NCI-H510A treated with DMSO at 0.1 percent for 48 hours (cell line): ENCODE results near the gene GNS.

Experiments
- DNase-seq: peaks from one replicate; lab custom pipeline; 2025; lab: John Stamatoyannopoulos, UW

Gene GNS

DNA sequence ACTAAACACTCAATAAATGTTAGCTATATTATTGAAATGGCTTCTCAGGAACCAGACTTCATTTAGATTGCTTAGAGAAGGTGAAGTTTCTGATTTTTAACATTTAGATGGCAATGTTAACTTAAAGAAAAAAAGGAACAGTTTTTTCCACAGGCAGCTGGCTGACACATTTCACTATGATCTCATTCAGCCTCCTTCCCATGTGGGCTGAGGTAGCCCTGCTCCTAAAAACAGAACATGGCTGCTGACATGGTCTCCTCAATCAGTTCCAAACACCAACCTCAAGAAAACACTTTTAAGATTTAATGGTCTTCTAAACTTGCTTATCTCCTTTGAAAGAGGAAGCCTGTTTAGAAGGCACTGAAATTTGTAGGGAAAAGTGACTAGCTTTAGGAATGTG, 23.8 kb downstream of the GNS start:
- DNase-seq = no peak

DNA sequence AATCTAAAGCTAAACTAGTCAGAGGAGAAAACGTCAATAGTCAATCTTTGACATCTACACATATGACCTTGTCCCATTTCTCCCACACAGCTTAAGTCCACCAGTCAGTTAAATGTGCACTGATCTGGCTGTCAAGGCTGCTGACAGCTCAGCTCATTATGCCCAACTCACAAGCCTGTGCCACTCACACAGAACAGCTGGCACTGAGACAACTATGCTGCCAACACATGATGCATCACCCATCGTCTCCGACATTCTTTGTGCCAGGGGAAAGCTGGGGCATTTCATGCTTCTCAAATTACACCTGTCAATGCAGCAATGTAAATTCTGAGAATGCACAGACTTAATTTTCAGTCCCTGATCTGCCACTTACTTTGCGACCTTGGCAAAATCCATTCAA, 25.3 kb downstream of the GNS start:
- DNase-seq = peak; percentile 21

DNA sequence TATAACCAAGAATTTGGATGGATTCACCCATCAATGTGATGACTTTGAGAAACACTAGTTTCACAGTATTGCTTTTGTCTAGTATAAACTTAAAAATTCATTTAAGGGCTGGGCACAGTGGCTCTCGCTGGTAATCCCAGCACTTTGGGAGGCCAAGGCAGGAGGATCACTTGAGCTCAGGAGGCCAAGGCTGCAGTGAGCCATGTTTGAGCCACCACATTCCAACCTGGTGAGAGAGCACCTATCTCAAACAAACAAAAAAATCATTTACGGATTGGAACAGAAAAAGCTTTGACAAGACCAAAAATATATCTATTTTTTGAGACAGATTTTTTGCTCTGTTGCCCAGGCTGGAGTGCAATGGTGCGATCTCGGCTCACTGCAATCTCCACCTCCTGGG, 27.5 kb downstream of the GNS start:
- no peak for DNase-seq

DNA sequence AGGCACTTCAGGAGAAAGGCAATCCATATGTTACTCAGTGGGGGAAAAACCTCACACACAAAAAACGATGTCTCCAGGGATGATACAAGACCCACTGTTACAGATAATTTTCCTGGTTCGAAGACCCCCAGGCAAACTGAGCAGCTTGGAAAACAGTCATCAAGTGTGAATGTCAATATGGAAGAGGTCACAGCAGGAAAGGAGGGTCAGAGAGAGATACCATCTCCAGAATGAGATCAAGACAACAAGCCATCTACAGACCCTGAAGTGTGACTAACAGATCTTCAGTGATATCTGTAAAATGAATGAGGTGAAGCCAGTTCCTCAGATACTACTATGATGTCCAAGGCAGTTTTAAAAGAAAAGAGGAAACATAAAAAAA, 28.6 kb downstream of the GNS start:
- no peak for DNase-seq

DNA sequence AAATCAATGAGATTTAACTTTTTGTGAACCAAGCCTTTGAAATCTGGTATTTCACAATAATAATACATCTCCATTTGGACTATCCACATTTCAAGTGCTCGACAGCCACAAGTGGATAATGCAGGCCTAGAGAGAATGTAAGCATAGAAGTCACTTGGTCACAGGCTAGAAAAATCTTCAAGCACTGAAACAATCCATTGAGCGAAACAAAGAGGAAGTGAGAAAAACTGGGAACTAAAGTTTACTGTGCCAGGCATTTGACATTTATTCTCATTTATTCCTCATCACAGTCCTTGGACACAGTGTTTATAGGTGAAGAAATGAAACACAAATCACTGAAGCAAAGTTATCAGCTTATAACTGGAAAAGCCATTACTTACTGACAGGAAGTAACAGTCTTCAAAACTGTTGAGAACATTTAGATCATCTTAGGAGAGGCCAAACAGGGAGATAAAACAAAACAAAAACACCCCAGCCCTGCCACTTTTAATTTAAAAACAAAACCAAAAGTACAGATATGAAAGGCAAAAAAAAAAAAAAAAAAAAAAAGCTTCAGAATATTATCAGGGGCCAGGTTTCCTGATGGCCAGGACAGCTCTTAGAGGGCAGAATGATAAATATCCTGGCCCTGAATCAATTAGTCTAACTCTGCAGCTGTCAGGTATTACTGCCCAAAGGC, 29.2 kb downstream of the GNS start:
- no peak for DNase-seq

DNA sequence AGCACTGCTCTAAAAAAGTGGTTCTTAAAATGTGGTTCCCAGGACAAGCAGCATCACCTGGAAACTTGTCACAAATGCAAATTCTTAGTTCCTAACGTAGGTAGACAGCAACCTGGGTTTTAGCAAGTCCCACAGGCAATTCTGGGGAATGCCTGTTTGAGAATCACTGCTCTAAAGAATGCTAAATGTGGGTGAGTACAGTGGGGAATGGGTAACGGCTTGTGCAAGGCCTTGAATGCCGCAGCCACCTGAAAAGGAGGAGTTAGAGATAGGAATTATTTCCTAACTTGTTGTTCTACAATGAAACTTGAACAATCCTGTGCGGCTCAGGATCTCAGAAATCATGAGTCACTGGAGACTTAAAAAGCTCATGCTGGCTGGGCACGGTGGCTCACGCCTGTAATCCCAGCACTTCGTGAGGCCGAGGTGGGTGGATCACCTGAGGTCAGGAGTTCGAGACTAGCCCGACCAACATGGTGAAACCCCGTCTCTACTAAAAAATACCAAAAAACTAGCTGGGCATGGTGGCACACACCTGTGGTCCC, 34.9 kb downstream of the GNS start:
- no peak for DNase-seq

DNA sequence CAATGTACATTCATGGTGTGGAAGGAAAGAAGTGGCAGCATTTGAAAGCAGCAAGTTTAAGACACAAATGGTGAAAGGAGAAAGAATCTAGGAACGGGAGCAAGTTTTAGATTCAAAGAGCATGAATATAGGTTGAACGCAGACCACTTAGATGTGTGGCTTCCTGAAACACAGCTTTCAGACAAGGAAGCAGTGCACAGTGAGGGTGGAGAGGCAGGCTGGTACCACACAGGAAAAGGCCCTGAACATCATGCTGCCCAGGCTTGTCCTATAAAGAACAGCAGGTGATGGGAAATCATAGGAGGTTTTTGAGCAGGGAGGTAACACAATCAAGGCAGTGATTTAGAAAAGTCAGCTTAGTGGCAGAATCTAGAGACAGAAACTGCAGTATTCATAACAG, 35.6 kb downstream of the GNS start:
- no peak for DNase-seq

DNA sequence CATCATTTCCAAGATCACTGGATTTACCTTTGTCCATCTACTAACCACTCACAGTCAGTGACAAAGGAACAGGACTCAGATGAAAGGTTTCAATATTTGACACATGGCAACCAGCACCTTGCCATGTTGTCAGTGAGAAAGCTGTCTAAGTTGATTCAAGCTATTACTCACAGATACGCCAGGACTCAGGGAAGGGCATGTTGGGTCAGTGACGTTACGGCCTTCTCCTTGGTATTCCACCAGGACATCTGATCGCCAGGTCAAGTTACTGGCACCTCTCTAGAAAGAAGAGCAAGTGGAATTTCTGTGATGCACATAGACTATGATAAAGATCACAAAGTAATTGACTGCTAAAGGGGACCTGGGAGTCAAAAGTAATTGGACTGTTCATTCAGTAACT, 36.4 kb downstream of the GNS start:
- DNase-seq = no peak

DNA sequence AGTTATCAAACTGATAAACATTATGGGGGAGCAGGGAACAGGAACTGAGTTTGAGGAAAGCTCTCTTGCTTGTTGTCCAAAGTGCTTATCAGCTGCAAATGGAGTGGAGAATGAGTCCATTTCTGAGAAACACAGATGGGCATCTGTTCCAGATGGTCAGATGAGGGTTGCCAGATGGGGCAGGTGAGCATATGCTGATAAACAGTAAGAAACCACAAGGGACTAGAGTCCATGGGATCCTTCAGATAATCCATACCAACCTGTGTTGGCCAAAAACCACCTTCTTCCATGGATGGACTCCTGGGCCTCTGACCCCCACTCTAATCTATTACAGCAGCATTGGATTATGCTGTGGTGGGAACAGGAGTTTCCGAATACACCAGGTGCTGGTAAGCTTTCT, 38.3 kb downstream of the GNS start:
- no peak for DNase-seq

DNA sequence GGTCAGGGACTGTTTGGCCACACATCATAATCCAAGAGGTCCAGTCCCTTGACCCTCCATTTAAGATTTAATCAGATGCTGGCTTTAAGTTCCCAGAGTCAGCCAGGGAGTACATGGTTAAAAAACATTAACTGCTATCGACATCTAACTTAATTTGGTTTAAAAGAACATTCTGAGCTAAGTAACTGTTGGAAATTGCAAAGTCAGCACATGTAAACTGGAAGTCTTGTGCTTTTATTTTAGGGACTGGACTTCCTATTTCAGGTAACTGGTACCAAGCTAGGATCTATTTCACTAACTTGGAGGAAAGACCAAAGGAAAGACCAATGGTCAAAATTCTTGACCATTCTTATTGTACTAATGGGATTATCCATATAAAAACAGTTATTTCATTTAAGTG, 40.6 kb downstream of the GNS start:
- no peak for DNase-seq

DNA sequence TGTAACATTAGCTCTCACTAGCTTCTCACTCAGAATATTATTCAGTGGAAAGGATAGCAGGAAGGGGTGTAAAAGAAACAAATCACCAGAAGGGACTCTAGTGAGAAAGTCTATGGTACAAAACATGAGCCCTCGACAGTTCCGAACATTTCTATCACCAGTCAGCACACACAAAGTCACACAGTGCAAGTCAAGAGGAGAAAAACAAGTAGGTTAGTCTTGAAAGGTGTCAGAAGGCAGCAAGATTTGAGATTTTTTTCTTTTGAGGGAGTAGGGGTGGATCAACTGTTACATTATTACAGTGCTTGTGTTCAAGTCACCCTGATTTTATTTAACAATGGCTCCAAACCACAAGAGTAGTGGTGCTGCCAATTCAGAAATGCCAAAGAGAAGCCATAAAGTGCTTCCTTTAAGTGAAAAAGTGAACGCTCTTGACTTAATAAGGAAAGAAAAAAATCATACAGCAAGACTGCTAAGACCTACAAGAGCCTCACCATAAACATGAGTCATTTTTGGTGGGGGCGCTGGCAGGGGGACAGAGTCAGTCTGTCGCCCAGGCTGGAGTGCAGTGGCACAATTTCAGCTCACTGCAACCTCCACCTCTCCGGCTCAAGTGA, 42.3 kb downstream of the GNS start:
- DNase-seq = no peak

DNA sequence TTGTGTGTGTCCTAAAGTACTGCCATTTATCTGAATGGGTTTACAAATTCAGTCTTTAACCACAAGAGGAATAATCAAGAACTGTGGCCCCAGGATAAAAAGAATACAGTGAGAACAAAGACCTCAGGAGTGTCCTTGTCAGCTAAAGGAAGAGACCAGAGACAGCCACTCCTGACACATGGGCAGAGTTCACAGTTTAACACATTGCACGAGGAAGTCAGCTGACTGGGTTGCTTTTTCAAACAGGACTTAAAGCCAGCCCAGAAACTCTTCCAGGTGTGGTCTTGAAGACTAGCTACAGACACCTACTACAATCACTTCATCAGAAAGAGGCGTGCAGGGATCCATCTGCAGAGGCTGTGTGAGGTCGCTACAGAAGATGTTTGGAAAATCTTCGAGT, 42.8 kb downstream of the GNS start:
- DNase-seq = no peak

DNA sequence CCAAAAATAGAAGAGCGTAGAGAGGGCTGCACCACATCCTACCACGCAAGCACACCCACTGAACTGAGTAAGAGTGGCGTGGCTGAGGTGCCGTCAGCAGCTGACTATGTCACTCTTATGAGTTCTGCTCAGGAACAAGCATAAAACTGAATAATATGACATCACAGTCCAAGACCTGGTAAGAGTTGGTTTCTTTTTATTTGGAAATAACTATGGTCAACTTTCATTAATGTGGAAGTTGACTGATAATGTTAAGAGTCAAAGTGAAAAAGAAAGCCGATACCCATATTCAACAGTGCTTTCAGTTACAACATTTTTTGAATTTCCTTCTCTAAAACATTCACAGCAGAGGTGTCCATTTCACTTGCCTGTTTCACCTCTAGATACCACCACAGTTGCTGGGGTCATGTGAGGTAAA, 44.6 kb downstream of the GNS start:
- no peak for DNase-seq

DNA sequence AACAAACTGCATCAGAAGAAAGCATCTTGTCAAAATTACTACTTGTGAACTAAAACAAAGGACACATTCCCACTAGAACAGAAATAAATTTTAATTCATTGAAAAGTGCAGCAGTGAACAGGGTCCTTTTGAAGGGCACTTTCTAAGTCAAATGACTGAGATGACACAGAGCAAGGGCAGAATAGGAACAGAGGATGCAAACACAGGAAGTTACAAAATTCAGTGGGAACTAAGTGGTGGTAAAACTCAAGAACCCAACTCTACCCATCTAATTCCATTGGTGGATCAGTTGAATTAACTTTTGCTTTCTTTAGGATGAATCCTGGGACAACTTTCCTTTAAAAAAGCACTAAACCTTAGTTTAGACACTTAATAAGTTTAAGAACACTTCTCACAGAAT, 45.8 kb downstream of the GNS start:
- no peak for DNase-seq

DNA sequence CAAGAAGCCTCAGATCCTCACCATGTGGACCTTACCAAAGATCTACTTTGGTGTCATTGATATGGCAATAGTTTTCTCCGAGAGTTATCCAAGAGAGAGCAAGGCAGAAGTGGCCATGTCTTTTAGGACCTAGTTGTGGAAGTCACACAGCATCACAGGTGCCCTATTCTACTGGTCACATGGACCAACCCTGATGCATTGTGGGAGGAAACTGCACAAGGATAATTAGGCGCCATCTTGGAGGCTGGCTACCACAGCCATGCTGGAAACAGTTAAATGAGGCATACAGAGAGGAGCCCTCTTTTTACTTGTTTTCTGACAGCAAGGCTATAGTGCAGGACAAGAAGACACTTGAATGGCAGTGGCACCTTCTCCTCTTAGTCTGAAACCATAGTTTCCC, 49.8 kb downstream of the GNS start:
- DNase-seq = no peak

DNA sequence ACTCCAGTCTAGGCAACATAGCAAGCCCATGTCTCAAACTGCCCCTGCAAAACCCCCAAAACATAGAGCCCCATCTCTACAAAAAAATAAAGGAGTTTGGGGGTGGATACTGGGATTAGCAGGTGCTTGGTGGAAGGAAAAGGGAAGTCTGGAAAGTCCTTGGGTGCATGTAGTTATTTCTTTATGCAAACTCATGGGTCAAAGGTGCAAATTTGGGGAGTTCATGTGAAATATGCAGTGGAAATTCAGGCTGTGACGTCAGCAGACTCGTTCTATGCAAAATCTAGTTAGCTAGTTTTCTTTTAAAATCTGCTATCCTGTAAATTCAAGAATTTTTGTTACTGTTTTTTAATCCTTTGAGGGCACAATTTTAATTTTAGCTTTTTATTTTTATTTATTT, 51.3 kb downstream of the GNS start:
- no peak for DNase-seq

DNA sequence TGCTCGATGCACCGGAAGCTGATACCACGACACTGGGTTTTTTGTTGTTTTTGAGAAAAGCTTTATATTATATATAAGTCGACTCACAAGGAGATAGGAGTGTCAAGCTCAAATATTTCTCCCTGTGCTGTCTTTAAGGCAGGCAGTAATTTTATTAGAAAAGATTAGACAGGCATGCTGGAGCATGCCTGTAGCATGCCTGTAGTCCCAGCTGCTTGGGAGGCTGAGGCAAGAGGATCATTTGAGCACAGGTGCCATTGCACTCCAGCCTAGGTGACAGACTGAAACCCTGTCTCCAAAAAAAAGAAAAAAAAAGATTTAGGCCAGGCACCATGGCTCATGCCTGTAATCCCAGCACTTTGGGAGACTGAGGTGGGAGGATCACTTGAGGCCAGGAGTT, 51.8 kb downstream of the GNS start:
- no peak for DNase-seq

DNA sequence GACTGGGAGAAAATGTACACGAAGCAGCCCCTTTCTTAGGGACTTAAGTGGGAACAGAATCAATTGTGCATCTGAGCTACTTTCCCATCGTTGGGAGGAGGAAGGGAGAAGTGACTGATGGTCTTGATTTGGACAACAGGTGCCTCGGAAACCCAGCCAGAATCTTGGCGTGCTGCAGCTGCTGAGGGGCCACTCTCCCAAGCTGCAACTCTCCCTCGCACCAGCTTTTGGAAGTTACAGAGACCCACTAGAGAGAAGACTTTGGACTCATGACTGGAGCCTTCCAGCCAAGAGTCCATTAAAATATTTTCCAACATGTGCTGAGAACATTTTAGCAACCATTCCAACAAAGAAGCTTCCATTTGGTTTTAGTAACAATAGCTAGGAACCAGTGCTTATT, 52.3 kb downstream of the GNS start:
- no peak for DNase-seq

DNA sequence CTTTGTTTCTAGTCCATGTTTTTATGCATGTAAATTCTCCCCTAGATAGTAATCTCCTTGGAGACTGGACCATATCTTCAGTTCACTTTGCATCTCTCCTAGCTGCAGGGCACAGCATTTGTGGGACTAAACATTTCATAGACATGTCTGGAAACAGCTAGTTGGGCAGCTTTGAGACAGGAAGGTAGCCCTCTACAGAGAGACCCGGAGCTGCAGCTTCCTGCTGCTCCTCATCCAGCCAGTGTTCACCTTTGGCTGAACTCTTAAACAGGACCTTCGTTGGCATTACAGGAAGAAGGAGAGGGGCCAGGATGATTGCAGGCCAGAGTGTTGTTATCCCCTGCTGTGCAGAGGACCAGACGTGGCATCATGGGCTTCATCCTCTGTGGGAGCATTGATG, 52.9 kb downstream of the GNS start:
- no peak for DNase-seq

DNA sequence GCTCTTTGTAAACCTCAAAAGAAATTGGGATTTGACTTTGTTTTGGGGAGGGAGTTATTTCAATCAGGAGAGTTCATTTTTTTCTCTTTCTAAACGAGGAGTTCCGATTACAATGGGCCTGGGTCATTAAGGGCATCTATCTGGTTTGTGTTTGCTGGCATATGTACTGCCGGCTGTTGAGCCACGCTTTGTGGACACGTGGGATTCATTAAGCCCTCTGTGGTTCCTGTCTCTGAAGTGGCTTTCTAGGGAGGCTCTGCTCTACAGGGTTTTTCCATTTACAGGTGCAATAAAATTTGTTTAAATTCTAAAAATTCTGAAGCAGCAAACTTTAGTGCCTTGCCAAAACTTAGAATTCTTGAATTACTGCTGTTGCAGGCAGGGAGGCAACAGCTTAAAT, 57.9 kb downstream of the GNS start:
- DNase-seq = no peak

DNA sequence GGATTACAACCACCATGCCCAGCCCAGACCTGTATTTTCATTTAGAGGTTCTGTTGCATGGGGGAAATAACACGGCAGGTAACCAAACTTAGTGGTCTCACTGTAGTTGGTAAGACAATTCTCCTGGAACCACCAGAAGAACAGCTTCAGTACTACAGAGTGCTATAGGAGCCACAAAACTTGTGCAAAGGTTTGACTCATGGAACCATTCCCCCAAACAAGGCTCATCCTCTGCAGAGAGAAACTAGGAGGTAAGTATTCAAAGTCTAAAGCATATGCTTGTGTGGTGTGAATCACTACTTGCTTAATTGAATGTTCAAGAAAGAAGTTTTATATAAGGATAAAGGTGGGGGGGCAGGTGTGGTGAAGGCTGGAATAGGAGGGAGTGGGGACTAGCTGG, 58.7 kb downstream of the GNS start:
- DNase-seq = no peak

DNA sequence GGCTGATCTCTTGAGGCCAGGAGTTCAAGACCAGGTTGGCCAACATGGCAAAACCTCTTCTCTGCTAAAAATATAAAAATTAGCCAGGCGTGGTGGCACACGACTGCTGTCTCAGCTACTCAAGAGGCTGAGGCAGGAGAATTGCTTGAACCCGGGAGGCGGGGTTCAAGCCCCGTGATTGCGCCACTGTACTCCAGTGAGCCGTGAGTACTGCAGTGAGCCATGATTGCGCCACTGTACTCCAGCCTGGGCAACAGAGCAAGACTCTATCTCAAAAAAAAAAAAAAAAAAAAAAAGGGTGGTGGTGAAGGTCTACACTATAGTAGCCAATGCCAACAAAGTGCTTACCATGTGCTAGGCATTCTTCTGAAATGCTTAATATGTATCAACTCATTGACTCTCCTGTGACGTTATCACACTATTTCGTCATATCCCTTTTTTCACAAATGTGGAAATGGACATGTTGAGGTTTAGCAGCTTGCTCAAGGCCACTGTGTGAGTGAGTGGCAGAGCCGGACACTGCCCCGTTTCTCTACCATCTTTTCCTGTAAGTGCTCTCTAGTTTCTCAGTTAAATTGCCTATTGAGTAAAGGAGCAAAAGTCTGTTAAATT, 59.6 kb downstream of the GNS start:
- DNase-seq = no peak

DNA sequence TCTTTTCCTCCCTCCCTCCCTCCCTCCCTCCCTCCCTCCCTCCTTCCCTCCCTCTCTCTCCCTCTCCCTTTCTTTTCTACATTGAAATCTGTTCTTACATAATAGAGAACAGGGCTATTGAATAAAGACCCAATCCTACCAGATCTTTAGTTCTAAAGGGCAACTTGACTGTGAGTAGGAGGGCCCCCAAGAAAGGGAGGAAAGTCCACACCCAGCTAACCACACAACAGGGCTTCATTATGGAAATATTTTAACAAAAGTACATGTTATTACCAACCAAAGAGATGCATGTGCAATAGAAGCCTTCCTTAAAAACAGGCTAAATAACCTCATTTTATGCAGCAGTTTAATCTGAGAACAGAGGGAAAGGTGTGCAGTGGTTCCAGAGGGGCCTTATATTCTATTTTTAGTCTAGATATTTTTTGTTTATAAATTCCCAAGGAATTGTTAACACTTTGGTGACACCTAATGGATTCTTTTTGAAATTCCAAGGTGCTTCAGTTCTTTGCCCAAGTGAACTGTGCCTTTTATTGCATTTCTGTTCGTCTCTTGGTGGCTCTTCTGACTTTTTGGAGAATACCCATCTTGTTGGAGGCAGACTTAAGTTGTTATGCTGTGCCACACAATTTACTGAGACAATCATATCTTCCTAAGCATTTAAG, 63.0 kb downstream of the GNS start:
- DNase-seq = peak; percentile 21
